Effector memory CD4-positive, alpha-beta T cell (primary cell): Measurements from ENCODE around the gene SGMS1.

Experiments
- DNase-seq, 3 donors: peaks; one replicate each; pipeline ENCODE4 v3.0.0-alpha.2; 2020
- H3K27ac ChIP-seq: 2 replicates; pipeline ENCODE4 v1.7.0; 2013; ENCODE audit warnings: mild to moderate bottlenecking, low read length, moderate library complexity; ENCODE audit not compliant: insufficient read depth, poor library complexity, severe bottlenecking
- H3K27me3 ChIP-seq: replicated peaks from 2 replicates; pipeline ENCODE4 v1.7.0; 2013; ENCODE audit warnings: mild to moderate bottlenecking, low read length; ENCODE audit not compliant: insufficient read depth, control insufficient read depth, poor library complexity, severe bottlenecking
- H3K36me3 ChIP-seq: 2 replicates; pipeline ENCODE4 v1.7.0; 2013; ENCODE audit warnings: mild to moderate bottlenecking, low read length, moderate library complexity; ENCODE audit not compliant: control insufficient read depth, insufficient read depth
- H3K4me1 ChIP-seq: 2 replicates; pipeline ENCODE4 v1.7.0; 2013; ENCODE audit warnings: low read length, mild to moderate bottlenecking; ENCODE audit not compliant: control insufficient read depth, insufficient read depth, poor library complexity, severe bottlenecking
- H3K4me3 ChIP-seq: 2 replicates; pipeline ENCODE4 v1.7.0; 2013; ENCODE audit warnings: low read length, low read depth, mild to moderate bottlenecking; ENCODE audit not compliant: insufficient read depth, poor library complexity, severe bottlenecking
- H3K9me3 ChIP-seq: 2 replicates; pipeline ENCODE4 v1.7.0; 2013; ENCODE audit warnings: mild to moderate bottlenecking, low read length, moderate library complexity; ENCODE audit not compliant: control insufficient read depth

Gene SGMS1

GRCh38 chr10:50477287-50478203, 146.2 kb downstream of the SGMS1 start:
- H3K36me3 ChIP-seq = no peaks in the 10 kb centered on the region

DNA sequence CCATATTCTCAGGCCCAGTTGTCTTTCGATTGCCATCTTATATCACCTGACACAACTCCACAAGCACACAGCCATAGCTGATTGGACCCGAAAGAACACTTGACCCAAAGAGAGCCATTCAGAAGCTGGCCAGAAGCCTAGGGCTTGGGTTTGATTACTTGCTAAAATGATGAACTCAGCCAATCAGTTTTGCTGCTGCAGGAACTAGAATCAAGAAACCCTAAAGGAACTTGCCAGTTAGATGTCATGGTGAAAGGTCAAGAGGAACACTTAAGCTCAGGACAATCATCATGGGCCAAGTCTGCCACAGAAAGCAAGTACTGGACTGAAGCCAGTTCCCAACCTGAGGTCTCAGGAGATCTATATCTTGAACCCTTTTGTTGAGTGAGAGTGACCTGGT, 150.0 kb downstream of the SGMS1 start:
- no peaks in the 10 kb centered on the region for H3K36me3 ChIP-seq
- H3K4me1 ChIP-seq = peaks cover 6% of the 10 kb centered on the region
- H3K27me3 ChIP-seq = no peaks in the 10 kb centered on the region
- H3K4me3 ChIP-seq = no peak overlapping the region
- H3K27ac ChIP-seq = no peak overlapping the region
- no peak for DNase-seq
- H3K9me3 ChIP-seq = no peaks in the 10 kb centered on the region

More at GRCh38 chr10:50477287-50478203, 146.2 kb downstream of the SGMS1 start:
- no peak overlapping the region for H3K4me3 ChIP-seq
- no peak overlapping the region for H3K27ac ChIP-seq
- H3K9me3 ChIP-seq = no peaks in the 10 kb centered on the region
- no peaks in the 10 kb centered on the region for H3K4me1 ChIP-seq
- H3K27me3 ChIP-seq = no peaks in the 10 kb centered on the region
- no peak for DNase-seq

- DNase-seq = no peak
- no peaks in the 10 kb centered on the region for H3K27me3 ChIP-seq
- no peaks in the 10 kb centered on the region for H3K36me3 ChIP-seq
- no peak overlapping the region for H3K4me3 ChIP-seq
- peaks cover 6% of the 10 kb centered on the region for H3K4me1 ChIP-seq
- H3K9me3 ChIP-seq = no peaks in the 10 kb centered on the region
- H3K27ac ChIP-seq = no peak overlapping the region
Measured at GRCh38 chr10:50472914-50473313, 150.8 kb downstream of the SGMS1 start.

GRCh38 chr10:50471583-50471975, 152.2 kb downstream of the SGMS1 start:
- H3K27ac ChIP-seq = no peak overlapping the region
- H3K36me3 ChIP-seq = no peaks in the 10 kb centered on the region

GRCh38 chr10:50470798-50471582, 152.8 kb downstream of the SGMS1 start:
- no peak for DNase-seq
- H3K4me3 ChIP-seq = no peak overlapping the region
- no peaks in the 10 kb centered on the region for H3K27me3 ChIP-seq

More at GRCh38 chr10:50471583-50471975, 152.2 kb downstream of the SGMS1 start:
- DNase-seq = no peak
- Histone ChIP-seq H3K4me3 (no peak overlapping the region), H3K4me1 (peaks cover 6% of the 10 kb centered on the region), H3K9me3 (no peaks in the 10 kb centered on the region), H3K27me3 (no peaks in the 10 kb centered on the region)

DNA sequence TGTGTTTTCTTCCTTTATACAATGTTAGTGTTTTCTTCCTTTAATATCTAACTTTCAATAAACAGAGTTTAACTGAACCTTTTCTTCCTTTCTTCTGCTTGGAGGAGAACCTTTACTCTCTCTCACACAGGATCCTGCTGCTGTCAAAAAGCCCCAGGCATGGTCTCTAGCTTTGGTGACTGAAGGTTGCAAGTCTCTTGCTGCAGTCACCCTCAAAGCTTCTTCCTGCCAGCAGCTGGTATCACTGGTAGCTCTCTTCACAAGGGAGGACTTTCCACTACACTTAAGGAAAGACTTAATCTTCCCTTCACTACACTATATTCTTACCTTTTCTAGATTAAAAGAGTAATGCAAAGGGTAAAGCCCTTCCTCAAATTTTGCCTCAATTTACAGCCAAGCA, 153.4 kb downstream of the SGMS1 start:
- DNase-seq = no peak
- H3K36me3 ChIP-seq = no peaks in the 10 kb centered on the region
- H3K27me3 ChIP-seq = no peaks in the 10 kb centered on the region
- no peaks in the 10 kb centered on the region for H3K9me3 ChIP-seq
- H3K4me3 ChIP-seq = no peak overlapping the region
- peaks cover 6% of the 10 kb centered on the region for H3K4me1 ChIP-seq
- H3K27ac ChIP-seq = no peak overlapping the region

More at GRCh38 chr10:50470798-50471582, 152.8 kb downstream of the SGMS1 start:
- Histone ChIP-seq H3K9me3 (no peaks in the 10 kb centered on the region), H3K36me3 (no peaks in the 10 kb centered on the region), H3K27ac (no peak overlapping the region), H3K4me1 (peaks cover 6% of the 10 kb centered on the region)

- H3K27me3 ChIP-seq = no peaks in the 10 kb centered on the region
- no peak overlapping the region for H3K4me3 ChIP-seq
- no peak overlapping the region for H3K27ac ChIP-seq
- H3K9me3 ChIP-seq = no peaks in the 10 kb centered on the region
- DNase-seq = no peak
- no peaks in the 10 kb centered on the region for H3K36me3 ChIP-seq
- H3K4me1 ChIP-seq = peaks cover 6% of the 10 kb centered on the region
Measured at GRCh38 chr10:50469778-50470193, 154.0 kb downstream of the SGMS1 start.

DNA sequence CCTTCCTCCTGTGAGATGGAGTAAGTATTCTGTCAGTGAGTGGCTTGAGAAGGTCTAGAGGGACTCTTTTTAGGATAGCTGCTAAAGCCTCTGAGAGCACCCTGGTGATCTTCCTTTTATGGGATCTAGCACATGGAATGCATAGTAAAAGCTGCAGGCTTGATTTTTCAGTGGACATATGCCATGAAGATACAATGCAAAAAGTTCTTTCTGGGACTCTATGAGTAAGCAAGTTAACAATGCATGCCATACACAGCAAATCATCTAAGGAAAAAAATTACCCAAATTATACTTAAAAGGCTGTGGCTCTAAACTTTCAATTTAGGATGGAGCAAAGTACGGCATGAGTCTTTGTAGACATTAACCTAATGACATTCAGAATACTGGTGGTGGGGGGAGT, 154.5 kb downstream of the SGMS1 start:
- Histone ChIP-seq H3K27ac (no peak overlapping the region), H3K9me3 (no peaks in the 10 kb centered on the region), H3K27me3 (no peaks in the 10 kb centered on the region), H3K4me3 (no peak overlapping the region), H3K36me3 (no peaks in the 10 kb centered on the region), H3K4me1 (peaks cover 6% of the 10 kb centered on the region)
- DNase-seq = no peak

DNA sequence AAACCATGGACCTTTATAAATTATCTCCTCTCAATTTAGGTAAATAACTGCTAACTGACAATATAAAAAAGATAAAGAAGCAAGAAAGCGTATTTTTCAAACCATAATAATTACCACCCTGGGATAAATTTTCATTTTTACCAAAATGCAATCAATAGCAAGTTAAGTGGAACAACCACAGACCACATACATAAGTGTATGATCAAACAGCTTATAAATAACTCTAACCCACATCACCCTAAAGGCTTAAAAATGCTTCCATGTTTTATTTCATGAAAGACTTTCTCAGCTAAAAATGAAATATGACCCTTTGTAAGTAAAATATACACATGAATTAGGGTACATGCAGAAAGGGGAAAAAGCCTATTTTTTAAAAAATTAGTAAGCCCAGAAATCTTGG, 156.5 kb downstream of the SGMS1 start:
- Histone ChIP-seq H3K36me3 (no peaks in the 10 kb centered on the region), H3K27ac (no peak overlapping the region), H3K27me3 (no peaks in the 10 kb centered on the region), H3K4me1 (peaks cover 6% of the 10 kb centered on the region), H3K4me3 (no peak overlapping the region), H3K9me3 (no peaks in the 10 kb centered on the region)
- DNase-seq = no peak

DNA sequence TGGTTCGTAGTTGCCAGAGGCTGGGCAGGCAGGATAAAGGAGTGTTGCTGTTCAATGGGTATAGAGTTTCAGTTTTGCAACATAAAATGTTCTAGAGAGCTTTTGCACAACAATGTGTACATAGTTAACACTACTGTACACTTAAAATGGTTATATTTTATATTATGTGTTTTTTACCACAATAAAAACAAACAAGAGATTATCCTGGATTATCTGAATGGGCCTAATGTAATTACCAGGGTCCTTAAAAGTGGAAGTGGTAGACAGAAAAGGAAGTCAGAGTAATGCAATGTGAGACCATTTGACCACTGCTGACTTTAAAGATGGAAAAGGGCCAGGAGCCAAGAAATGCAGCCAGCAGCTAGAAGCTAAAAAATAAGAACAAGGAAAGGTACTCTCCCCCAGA, 159.7 kb downstream of the SGMS1 start:
- H3K4me3 ChIP-seq = no peak overlapping the region
- H3K27ac ChIP-seq = no peak overlapping the region
- no peaks in the 10 kb centered on the region for H3K4me1 ChIP-seq
- H3K9me3 ChIP-seq = no peaks in the 10 kb centered on the region
- no peaks in the 10 kb centered on the region for H3K27me3 ChIP-seq
- H3K36me3 ChIP-seq = peaks cover 15% of the 10 kb centered on the region
- DNase-seq = no peak
